GM19467 (cell line): Measurements from ENCODE around the gene DMD.
"Not testable (repeated sequence)": the region's sequence is repeated elsewhere in the genome, so short reads cannot be mapped to it uniquely, and the experiment has no call there.

ENCODE experiments used
- ATAC-seq: cut with Tn5 transposase; IDR thresholded peaks from one replicate; pipeline ENCODE4 v1.9.1; 2021; ENCODE audit warnings: mild to moderate bottlenecking, moderate library complexity; ENCODE audit not compliant: unreplicated experiment

The DMD gene

DNA sequence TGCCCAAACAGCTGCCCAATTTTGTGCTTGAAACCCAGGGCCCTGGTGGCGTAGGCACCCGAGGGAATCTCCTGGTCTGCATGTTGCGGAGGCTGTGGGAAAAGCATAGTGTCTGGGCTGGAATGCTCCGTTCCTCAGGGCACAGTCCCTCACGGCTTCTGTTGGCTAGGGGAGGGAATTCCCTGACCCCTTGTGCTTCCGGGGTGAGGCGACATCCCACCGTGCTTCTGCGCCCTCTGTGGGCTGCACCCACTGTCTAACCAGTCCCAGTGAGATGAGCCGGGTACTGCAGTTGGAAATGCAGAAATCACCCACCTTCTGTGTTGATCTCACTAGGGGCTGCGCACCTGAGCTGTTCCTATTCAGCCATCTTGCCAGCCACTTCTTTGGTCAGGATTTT, 1740.1 kb downstream of the DMD start:
- ATAC-seq: no peak

DNA sequence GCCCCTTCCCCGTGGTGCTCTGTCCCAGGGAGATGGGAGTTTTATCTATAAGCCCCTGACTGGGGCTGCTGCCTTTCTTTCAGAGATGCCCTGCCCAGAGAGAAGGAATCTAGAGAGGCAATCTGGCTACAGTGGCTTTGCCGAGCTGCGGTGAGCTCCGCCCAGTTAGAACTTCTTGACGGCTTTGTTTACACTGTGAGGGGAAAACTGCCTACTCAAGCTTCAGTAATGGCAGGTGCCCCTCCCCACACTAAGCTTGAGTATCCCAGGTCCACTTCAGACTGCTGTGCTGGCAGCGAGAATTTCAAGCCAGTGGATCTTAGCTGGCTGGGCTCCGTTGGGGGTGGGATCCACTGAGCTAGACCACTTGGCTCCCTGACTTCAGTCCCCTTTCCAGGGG, 1740.6 kb downstream of the DMD start:
- not testable (repeated sequence) for ATAC-seq

DNA sequence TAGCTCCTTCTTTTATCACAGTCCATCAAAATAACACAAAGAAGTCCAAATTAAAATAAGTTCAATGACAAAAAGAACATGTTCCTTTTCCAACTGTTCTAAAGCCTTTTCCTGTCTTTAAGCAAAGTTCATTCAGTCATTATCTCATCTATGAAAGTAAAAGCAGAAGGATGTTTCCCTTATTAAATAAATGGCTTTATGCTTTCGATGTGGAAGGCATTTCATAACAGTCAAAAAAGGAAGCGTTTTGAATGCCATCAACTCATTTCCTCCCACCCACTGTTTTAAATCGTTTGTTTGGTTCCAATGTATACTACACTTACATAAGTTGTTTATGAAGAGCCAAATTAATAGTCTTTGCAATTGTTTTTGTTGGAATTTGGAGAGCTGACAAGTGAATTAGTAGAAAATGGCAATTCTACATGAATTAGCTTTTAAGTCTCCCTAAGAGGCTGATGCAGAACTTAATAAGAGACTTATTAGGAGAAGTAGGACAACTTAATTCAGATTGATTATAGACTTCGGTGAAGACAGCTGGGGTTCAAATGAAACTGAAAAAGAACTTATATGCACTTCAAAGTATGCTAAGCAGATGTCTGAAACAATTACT, 1746.9 kb downstream of the DMD start:
- ATAC-seq: no peak

DNA sequence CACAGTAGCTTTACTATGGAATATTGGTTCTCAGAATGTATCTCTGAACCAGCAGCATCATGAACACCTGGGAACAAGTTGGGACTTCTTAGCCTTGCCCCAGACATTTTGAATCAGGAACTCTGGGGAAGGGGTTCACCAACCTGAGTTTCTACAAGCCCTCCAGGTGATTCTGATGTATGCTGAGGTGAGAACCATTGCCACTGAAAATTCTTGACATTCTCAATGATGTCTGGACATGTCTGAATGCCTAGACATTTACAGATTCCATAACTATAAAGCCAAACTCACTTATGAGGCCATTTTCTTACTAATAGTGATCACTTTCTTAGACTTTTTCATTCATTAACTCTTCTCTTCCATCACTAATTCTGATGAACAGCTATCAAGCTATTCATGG, 1750.1 kb downstream of the DMD start:
- no peak for ATAC-seq

DNA sequence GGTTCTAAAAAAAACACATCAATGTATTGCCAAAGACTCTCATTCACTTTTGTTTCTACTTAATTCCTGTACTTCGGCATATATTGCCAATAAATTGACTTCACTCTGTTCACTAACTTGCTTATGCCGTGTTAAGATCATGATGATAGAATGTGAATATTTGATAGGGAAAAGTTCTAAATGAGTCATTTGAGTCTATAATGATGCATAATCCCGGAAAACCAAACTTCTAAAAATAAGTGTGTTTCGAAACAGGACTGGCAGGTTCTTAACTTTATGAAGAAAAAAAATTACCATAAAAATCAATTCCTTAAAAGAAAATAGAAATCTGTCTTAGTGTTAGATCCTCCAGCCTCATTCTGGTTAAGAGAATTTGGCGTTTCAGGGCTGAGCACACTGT, 1752.0 kb downstream of the DMD start:
- ATAC-seq: no peak

DNA sequence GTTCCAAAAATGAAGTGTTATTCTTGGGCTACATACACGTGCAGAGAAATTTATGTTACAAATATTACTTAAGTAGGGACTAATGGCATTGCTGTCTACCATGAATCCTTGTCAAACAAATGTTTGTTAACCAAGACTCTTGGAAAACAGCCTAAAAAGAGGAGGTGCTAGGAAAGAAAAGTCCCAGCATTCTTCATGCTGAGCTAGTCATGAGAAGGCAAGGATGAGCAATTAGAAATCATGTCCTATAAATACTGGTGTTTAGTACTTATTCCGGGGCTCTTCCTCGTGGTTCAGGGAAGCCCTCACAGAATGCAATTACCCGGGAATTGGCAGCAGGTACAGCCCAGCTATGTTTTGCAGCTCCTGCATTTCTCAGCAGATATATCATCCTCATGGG, 1761.4 kb downstream of the DMD start:
- no peak for ATAC-seq

DNA sequence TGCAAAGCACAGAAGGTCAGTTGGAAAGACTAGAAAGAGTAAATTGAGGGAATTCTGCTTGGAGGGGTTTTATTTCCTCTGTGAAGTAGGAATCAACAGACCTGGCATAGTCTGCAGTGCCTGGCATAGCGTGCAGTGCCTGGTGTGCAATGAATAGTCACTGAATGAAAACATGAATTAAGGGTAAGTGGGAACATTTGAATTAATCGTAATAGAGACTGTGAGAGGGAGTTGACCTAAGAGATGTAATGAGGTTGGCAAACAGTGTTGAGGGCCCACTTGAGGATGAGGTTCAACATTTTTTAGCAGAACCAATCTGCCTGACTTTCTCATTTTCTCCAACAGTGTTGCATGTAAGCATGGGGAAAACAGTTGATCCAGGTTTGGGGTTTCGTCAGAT, 1762.3 kb downstream of the DMD start:
- ATAC-seq: no peak

DNA sequence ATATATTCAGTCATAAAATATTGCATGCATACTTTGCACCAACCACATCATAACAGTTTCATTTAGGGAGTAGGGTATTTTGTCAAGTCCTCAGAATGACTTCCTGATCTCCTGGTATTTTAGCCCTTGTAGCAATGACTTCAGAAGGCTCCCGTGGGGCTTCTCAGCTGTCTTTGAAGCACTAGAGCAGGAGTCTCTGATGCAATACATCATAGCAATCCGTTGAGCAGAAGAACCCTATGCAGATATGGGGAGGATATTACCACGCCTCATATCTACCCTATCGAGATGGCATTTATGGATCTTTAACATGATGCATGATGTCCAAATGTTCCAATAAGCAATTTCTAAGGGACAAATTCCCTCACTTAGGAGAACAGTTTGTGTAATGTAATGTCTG, 1765.8 kb downstream of the DMD start:
- no peak for ATAC-seq

DNA sequence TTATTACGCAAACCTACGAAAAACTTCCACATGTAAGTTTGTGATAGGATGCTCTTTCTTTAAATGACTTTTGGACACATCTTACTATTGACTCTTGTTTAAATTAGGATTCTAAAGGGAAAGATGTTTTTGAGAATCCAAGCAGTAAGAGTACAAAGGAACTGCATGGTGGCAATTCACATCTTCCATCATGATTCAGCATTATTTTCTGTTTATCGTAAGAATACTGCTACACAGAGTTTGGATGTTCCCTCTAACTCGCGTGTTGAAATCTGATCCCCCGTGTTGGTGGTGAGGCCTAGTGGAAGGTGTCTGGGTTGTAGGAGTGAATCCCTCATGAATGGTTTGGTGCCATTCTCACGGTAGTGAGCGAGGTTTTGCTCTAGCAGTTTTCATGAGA, 1767.7 kb downstream of the DMD start:
- ATAC-seq: no peak

DNA sequence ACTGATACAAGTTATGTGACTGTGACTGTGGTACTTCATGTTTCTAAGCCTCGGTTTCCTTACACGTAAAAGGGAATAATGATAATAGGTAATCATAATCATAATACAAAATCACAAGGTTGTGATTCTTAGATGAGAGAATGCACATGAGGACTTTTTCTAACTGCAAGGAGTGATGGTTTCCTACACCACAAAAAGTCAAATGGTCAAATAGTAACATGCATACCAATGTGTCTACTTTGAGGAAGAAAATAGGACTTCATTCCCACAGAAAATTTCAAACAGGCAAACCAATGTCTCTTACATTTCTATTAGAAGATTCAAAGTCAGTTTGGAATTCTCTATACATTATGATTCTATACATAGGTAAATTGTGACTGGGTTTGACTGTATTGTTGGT, 1770.8 kb downstream of the DMD start:
- ATAC-seq: no peak

DNA sequence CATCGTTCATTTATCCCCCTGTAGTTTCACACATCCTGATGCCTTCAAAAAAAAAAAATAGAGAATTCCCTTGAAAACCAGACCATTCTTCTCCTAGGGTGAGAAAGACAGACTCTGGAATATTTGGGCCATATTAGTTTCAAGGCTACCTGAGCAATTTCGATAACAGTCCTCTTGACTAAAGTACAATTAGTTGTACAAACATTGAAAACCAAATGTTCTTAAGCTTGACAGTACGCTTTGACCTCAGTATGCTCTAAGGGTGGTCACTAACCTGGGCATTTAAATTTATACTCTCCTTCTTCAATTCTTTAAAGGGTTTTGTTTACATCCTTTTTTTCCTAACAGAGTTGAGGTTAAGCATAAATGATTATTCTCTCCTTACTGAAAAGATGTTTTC, 1774.9 kb downstream of the DMD start:
- no peak for ATAC-seq

DNA sequence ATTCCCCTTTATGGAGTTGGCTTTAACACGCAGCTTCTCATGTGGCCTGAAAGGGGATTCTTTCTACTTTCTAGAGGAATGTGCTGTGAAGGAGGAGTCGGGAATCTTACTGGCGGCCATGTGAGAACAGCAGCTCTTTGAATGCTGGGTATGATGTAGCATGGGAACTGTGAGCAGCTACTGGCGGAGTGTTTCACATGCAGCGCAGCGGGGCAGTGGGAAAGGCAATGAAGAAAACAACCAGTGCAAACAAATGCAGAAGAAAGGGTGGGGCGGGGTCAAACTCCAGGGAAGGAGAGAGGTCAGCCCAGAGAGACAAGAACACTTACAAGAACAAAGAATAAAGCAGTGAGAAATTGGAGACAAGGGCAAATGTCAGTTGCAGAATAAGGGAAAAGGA, 1775.8 kb downstream of the DMD start:
- ATAC-seq: no peak

DNA sequence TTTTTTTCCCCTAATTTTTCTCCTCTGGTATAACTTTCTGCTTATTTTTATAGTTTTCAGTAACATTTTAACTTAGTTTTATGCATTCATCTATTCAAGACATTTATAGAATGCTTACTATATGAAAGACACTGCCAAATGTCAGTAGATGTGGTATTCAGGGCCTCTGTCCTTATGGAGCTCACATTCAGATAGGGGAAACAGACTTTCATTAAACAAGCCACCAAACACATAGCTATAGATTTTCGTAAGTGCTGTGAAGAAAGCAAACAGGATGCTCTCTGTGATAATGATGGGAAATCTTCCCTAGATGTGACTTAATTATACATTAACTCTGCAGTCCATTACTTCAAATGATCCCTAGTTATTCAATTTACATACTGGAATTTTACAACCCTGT, 1777.5 kb downstream of the DMD start:
- ATAC-seq: no peak

DNA sequence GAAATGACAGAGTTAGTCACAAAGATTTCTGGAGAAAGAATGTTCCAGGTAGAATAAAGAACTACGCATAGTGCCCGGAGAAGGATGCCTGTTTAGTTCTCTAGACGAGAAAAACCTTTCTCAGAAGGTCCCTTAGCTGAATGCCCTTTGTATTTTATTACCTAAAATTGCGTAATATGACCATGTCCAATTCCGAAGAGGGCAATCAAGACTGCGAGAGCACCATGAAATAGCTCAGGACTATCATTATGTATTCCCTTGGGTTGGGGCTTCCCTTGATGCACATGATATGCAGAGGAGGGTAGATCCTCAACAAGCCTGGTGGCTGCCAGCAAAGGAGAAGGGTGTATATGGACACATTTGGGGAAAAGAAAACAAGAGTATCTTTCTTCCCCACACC, 1781.4 kb downstream of the DMD start:
- no peak for ATAC-seq

DNA sequence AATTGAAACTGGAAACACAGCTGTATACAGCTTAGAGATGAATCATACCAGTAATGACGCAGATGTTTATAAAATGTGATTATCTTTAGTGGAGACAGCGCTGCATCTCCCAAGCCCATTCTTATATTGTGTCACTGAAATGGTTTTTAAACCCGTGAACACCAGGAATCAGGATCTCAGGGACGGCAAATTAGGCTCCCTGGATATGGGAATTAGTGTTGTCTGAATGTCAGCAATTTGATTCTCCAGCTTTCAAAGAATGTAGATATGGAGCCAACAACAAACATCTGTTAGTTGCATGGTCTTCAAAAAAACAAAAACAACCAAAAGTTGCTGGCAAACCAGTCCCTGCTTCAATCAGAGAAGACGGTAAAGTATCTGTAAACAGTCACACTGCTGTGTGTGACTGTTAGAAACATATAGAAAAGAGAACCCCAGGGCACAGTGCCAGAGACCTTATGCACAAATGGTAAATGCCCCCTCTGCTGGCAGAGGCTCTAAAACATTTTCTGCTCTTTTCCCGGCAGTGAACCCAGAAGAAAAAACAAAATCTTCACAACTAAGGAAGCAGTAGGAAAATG, 1787.7 kb downstream of the DMD start:
- no peak for ATAC-seq

DNA sequence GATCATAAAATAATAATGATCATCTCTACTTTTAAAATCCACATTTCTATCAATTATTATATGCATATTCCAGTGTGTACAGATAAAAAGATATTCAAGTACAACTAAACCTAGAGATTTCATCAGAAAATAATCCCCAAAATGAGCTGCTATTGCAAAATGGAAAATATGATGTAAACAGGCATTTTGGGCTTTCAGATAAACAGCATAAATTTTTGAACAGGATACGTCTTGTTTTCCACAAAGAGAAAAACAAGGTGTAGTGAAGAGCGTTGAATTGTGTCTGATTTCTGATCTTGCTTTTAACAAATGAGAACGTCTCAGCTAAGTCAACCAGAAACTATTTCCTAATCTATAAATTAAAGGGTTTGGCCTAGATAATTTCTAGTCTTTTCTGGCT, 1789.9 kb downstream of the DMD start:
- no peak for ATAC-seq

DNA sequence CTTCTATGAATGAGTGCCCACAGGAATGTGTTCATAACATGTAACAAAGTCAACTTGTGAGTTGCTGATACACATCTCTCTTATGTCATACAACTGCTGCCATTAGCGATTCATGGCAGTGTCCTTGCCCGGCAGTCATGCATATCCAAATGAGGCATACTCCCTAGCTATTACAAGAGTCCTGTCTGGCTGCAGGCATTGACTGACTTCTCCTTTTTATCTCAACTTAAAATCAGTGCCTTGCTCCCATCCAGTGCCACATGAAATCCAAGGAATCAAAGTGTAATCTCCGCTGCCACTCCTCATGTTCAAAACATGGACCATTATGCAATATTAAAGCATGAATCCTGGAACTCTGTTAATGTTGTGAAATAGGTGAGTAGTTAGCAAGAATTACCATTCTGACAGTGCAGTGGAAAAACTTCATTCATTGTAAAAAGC, 1790.6 kb downstream of the DMD start:
- no peak for ATAC-seq

DNA sequence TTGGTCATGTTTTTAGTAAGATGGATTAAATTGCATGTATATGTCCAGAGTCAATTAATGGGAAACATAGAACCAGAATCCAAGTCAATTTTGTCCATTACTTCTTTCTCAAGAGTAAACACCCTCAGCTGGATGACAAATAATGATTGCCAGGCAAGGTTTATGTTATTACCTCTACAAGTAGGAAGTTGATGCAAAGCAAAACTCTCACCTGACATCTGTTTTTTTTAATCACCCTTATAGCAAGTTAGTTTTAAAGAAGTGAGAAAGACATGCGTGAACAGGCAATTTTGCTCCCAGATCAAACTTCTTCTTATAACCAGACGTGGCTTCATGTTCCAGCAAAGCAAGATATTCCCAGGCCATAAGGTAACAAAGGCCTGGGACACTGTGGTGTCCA, 1791.0 kb downstream of the DMD start:
- ATAC-seq: no peak

DNA sequence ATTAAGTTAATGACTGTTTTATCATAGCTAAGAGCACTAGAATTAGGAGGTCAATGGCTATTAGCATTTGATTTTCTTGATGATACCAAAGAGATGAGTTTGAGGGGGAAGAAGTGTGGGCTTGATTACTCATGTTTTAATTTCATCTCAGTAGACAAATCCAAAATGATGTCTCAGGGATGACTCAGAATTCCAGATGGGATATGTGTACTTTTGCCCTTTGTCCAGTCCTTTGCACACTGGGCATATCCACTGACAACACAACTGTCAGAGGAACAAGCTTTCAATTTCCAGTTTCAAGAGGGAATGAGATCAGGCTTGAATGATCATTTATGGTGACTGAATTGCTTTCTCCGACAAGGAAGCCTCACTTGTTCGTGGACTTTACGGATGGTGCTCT, 1814.2 kb downstream of the DMD start:
- ATAC-seq: no peak

DNA sequence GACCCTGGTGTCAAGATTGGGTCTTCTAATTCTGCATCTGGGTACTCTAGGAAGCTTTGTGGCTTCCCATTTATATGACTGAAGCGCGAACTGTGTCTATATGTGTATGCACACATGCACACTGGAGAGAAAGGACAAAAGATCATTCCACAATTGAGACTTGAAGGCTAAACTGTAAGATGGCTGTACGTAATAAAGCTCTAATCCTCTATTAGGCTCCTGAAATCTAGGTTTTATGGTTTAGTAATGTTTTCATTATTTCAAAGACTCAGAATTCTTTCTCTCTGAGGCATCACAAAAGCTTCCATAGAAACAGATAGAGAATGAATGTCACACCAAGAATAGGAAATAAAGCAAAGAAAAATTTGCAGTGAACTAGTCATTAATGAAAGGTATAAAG, 1818.8 kb downstream of the DMD start:
- no peak for ATAC-seq

DNA sequence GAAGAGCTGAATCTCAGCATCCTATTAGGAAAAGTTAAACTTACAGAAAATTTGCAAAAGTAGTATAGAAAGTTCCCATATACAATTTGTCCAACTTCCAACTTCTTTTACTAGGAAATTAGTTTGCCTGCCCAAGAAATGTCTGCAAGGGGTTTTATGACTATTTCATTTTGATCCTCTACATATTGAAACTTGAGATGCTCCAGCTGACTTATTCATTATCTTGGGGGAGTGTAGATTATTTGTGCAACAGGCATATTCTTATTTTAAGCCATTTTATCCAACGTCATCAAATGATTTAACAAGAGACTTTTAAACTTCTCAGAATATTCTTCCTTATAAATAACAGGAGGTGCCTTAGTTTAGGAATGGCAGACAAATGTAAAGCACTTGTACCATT, 1822.4 kb downstream of the DMD start:
- no peak for ATAC-seq

DNA sequence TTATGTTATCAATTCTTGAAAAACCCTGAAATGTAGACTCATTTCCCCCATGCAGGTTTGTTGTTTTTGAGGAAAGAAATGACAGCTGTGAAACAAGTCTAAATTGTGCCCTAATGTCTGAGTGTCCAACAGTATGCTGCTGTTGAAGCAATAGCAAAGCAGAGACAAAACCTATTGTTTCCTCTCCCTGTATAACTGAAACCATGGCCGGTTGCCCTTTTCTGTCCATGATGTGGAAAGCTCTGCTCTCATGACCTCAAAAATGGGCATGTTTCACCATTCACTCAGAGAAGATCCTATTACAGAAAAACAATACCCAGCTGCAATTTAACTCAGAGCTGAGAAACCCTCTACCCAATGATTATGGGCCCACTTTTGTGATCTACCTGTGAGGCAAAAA, 1826.9 kb downstream of the DMD start:
- no peak for ATAC-seq

DNA sequence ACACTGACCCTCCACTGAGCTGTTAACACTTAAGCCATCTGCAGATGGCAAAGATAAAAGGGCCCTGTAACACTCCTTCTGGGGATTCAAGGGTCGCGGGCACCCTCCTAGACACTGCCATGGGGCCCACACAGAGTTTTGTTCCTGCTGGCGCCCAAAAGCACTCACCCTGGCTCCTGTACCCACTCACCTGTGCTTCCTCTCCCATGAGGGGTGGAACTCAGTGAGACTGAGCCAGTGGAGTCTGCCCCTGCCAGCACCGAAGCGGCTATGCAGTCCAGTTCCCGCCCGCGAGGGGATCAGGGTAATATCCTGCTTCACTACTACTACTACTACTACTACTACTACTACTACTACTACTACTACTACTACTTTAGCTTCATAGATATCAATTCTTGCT, 1827.4 kb downstream of the DMD start:
- ATAC-seq: no peak
